Calu3 (cell line): ENCODE measurements around the gene TRDN. TPM values are rescaled to one million over a fixed set of nuclear protein-coding genes. Genes with fewer than 3 reads are reported as not detected.

Experiments used
- BruUV-seq: library from RNA; stranded (reverse); fragments of 400-500 nt; replicated peaks from 2 replicates; lab custom pipeline; 2021; lab: Mats Ljungman, UMichigan
- CTCF ChIA-PET: fragments of 300-600 bp; sonication (Branson Sonifier 250); formaldehyde crosslinking; loops from one replicate; lab custom pipeline; 2022; ENCODE audit warnings: antibody characterized with exemption; lab: Charles Lee
- DNase-seq: peaks from one replicate; pipeline ENCODE4 v3.0.0; 2022
- H3K27ac Mint-ChIP-seq: one replicate; pipeline ENCODE4 v1.8.0; 2022; ENCODE audit warnings: mixed read lengths; ENCODE audit not compliant: unreplicated experiment
- H3K27me3 Mint-ChIP-seq: one replicate; pipeline ENCODE4 v1.8.0; 2022; ENCODE audit warnings: mixed read lengths; ENCODE audit not compliant: unreplicated experiment
- H3K36me3 Mint-ChIP-seq: one replicate; pipeline ENCODE4 v1.8.0; 2022; ENCODE audit warnings: mild to moderate bottlenecking, moderate library complexity, mixed read lengths; ENCODE audit not compliant: insufficient read depth, unreplicated experiment
- H3K4me1 Mint-ChIP-seq: one replicate; pipeline ENCODE4 v1.8.0; 2022; ENCODE audit warnings: mild to moderate bottlenecking, low read depth, mixed read lengths; ENCODE audit not compliant: unreplicated experiment
- H3K4me3 Mint-ChIP-seq: one replicate; pipeline ENCODE4 v1.8.0; 2022; ENCODE audit warnings: mild to moderate bottlenecking, low read depth, moderate library complexity, mixed read lengths; ENCODE audit not compliant: unreplicated experiment
- H3K9me3 Mint-ChIP-seq: one replicate; pipeline ENCODE4 v1.8.0; 2022; ENCODE audit warnings: low read depth, mixed read lengths; ENCODE audit not compliant: unreplicated experiment
- intact Hi-C: fragments of 100-400 bp; cut with micrococcal nuclease; formaldehyde crosslinking; loops from one replicate; pipeline ENCODE4 v1.10.0; 2022; ENCODE audit not compliant: unreplicated experiment
- total RNA-seq: library from RNA; stranded (reverse); gene quantifications from 2 replicates; pipeline ENCODE4 v1.2.3, GENCODE V29; 2022
- TF ChIP-seq, protein P1 (sequence below): fragments of 200-600 bp; IDR thresholded peaks from one replicate; pipeline ENCODE4 v1.8.0; 2022; ENCODE audit warnings: antibody characterized with exemption; ENCODE audit not compliant: unreplicated experiment

The TRDN gene
- total RNA-seq, 1 experiment from 2014 or later: not detected

DNA sequence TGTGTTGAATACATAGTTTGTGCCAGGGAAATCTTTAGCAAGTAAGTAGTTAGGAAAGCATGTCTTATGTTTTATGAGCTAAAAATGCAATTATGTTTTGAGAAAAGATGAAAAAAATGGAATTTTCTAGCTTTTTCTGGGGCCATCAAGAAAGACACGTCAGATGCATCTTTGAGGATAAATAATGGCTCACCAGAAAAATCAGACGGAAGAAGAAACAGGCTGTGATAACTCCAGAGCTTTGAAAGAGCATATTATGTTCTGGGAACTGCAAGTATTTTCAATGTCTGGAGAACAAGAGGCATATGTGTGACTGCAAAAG lies 467.0 kb downstream of the TRDN start:
- intact Hi-C loops: no loop called here
- Mint-ChIP-seq H3K27me3 (no peaks in the 10 kb centered on the region), H3K36me3 (no peaks in the 10 kb centered on the region)

DNA sequence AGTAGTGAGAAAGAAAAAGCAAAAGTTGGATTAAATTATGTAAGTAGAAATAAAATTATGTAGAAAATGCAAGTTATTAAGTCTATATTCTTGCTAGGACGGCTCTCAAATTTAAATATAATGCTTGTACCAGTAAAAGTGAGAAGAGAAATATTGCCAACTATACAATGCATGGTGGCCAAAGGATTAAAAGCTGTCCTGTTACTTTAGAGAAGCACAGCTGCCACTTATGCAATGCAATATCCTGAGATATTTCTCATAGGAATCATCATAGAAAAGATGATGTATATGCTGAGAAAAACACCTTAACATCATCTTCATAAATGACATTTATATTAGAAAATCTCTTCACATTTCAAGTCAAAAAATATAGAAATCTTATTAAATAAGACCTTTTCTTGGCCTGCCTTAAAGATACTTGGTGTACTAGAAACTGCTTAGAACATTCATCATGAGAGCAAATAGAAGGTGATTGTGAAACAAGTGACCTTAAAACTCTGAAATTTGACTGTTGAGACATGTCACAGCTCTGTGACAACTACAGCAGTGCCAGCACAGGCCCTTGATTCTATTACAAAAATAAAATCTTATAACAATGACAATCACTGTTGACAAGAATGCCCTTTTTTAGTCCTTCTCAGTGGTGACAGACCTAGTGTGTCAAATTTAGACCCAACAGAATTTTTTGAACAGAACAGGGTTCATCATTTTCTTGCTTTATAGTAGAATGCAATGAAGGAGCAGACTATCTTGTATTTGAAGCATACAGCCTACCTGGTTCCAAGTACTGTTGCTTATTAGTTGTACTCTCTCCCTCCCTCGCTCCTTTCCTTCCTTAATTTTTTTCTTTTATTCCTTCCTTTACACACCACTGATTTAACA lies 467.6 kb downstream of the TRDN start:
- CTCF ChIA-PET: no interaction called here
- Mint-ChIP-seq H3K27ac (no peak overlapping the region), H3K4me1 (no peaks in the 10 kb centered on the region), H3K4me3 (no peak overlapping the region), H3K36me3 (no peaks in the 10 kb centered on the region), H3K9me3 (no peaks in the 10 kb centered on the region), H3K27me3 (no peaks in the 10 kb centered on the region)
- TF ChIP-seq, protein P1, sequence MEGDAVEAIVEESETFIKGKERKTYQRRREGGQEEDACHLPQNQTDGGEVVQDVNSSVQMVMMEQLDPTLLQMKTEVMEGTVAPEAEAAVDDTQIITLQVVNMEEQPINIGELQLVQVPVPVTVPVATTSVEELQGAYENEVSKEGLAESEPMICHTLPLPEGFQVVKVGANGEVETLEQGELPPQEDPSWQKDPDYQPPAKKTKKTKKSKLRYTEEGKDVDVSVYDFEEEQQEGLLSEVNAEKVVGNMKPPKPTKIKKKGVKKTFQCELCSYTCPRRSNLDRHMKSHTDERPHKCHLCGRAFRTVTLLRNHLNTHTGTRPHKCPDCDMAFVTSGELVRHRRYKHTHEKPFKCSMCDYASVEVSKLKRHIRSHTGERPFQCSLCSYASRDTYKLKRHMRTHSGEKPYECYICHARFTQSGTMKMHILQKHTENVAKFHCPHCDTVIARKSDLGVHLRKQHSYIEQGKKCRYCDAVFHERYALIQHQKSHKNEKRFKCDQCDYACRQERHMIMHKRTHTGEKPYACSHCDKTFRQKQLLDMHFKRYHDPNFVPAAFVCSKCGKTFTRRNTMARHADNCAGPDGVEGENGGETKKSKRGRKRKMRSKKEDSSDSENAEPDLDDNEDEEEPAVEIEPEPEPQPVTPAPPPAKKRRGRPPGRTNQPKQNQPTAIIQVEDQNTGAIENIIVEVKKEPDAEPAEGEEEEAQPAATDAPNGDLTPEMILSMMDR: no peak
- intact Hi-C loops: no loop called here
- no peak for DNase-seq
- BruUV-seq: no TSS peak

More for the DNA sequence above, 467.0 kb downstream of the TRDN start:
- H3K9me3 Mint-ChIP-seq: no peaks in the 10 kb centered on the region
- CTCF ChIA-PET: no interaction called here
- H3K4me3 Mint-ChIP-seq: no peak overlapping the region
- BruUV-seq: no TSS peak
- TF ChIP-seq, protein P1: no peak
- no peaks in the 10 kb centered on the region for H3K4me1 Mint-ChIP-seq
- H3K27ac Mint-ChIP-seq: no peak overlapping the region
- no peak for DNase-seq

DNA sequence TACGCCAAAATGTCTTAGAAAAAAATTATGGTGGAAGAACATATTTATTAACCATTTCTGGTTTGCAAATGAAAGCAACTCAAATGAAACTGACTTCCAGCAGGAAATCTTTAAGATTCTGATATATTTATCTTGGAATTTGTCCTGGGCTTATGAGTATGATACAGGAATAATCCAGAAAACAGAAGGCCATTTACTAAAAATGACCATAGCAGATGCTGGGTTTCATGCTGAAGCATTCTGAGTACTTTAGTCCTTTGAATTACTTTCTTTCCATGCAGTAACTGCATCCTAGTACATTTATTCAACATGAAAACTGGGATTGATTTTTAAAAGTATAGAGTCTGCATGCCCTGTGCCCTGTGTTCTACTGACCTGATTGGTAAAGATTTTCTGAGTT lies 468.3 kb downstream of the TRDN start:
- intact Hi-C loops: no loop called here
- TF ChIP-seq, protein P1: no peak
- no peaks in the 10 kb centered on the region for H3K4me1 Mint-ChIP-seq
- H3K9me3 Mint-ChIP-seq: no peaks in the 10 kb centered on the region
- H3K36me3 Mint-ChIP-seq: no peaks in the 10 kb centered on the region
- no peaks in the 10 kb centered on the region for H3K27me3 Mint-ChIP-seq
- no peak for DNase-seq
- H3K4me3 Mint-ChIP-seq: no peak overlapping the region
- BruUV-seq: no TSS peak
- H3K27ac Mint-ChIP-seq: no peak overlapping the region
- CTCF ChIA-PET: no interaction called here

Other genes with a start within 250 kb of the TRDN start
- gene NKAIN2, start 166.9 kb upstream of the TRDN start, total RNA-seq: not detected in 2 replicates